Stomach (tissue), 4 donors: ENCODE results near the gene C10orf105.

Experiments used
- EP300 ChIP-seq: sonication (generic); formaldehyde crosslinking; IDR thresholded peaks from one replicate; pipeline ENCODE4 v1.6.1; 2017; ENCODE audit warnings: antibody characterized with exemption
- POLR2A ChIP-seq, 4 donors: fragments of 450-650 bp; IDR thresholded peaks; one replicate each; pipeline ENCODE4 v1.6.1; 2016; ENCODE audit warnings: antibody characterized with exemption in 4 of 4, control low read depth in 2 of 4, mild to moderate bottlenecking in 1 of 4, moderate library complexity in 1 of 4
- POLR2AphosphoS5 ChIP-seq, 3 donors: sonication (generic); formaldehyde crosslinking; IDR thresholded peaks; one replicate each; pipeline ENCODE4 v1.6.1; 2016; ENCODE audit warnings: antibody characterized with exemption in 3 of 3

- TF ChIP-seq POLR2AphosphoS5 (IDR thresholded peaks at IDR 0.05) (no peak), EP300 (no peak), POLR2A (IDR thresholded peaks at IDR 0.05) (no peak)
Observed at GRCh38 chr10:71707240-71707789, 12.3 kb downstream of the C10orf105 start.
